AG09309 (cell line): ENCODE data around the gene MUC13.

ENCODE experiments used
- DNase-seq: peaks from one replicate; pipeline ENCODE4 v3.0.0-alpha.2; 2010; ENCODE audit warnings: low read depth
- H3K4me3 ChIP-seq: 2 replicates; pipeline ENCODE4 v1.5.1; 2011; ENCODE audit warnings: mild to moderate bottlenecking, low read depth, low read length, moderate library complexity; ENCODE audit not compliant: control insufficient read depth
- TF ChIP-seq, protein P1 (sequence below): IDR thresholded peaks from 2 replicates; pipeline ENCODE4 v1.5.1; 2011; ENCODE audit warnings: mild to moderate bottlenecking, low read depth, low read length, inconsistent platforms; ENCODE audit not compliant: insufficient read depth, control insufficient read depth; ENCODE audit errors: missing control alignments

MUC13 gene

DNA sequence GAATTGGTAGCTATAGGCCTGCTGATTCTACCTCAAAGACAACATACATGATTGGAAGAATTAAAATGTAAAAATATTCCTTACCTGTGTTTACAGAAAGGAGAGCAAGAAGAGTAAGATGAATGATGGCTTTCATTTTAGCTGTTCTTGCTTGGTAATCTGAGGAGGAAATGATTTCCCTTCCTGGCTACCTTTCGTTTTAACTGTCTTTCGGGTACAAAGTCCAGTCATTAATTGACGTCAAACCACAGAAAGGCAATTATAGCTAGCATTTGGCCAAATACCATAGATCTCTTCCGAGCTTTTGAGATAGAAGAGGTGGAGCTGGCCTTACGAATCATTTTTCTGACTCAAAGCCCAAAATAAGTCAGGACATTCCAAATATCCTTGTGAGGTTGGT is at the start of gene MUC13:
MUC13 (minus strand) TSS at position 175 of the 400 bp plus-strand sequence; CDS start at position 136, 39 bp downstream.
- TF ChIP-seq, protein P1, sequence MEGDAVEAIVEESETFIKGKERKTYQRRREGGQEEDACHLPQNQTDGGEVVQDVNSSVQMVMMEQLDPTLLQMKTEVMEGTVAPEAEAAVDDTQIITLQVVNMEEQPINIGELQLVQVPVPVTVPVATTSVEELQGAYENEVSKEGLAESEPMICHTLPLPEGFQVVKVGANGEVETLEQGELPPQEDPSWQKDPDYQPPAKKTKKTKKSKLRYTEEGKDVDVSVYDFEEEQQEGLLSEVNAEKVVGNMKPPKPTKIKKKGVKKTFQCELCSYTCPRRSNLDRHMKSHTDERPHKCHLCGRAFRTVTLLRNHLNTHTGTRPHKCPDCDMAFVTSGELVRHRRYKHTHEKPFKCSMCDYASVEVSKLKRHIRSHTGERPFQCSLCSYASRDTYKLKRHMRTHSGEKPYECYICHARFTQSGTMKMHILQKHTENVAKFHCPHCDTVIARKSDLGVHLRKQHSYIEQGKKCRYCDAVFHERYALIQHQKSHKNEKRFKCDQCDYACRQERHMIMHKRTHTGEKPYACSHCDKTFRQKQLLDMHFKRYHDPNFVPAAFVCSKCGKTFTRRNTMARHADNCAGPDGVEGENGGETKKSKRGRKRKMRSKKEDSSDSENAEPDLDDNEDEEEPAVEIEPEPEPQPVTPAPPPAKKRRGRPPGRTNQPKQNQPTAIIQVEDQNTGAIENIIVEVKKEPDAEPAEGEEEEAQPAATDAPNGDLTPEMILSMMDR, result no peak
- DNase-seq, result no peak

DNA sequence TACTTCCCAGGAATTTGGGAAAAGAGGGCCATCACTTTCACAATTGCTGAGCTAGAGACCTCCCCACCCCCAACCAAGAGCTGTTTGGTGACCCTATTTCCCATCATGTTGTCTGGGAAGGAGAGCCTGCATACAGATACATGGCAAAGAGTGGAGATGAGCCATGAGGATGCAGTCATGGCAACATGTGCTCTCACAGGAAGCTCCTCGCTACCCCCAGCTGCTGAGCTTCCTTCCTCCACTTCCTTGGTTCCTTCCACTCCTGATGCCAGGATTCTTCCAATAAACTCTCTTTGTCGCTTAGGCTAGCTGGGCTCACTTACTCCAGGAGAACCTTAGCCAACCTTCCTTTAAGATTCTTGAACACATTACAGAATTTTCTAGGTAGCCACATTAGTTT is 48.3 kb upstream of the MUC13 start:
- DNase-seq, result no peak
- H3K4me3 ChIP-seq, result no peak overlapping the region
- TF ChIP-seq, protein P1, result no peak

More for the DNA sequence above, at the start of gene MUC13:
- no peak within 1 kb of the TSS for H3K4me3 ChIP-seq

DNA sequence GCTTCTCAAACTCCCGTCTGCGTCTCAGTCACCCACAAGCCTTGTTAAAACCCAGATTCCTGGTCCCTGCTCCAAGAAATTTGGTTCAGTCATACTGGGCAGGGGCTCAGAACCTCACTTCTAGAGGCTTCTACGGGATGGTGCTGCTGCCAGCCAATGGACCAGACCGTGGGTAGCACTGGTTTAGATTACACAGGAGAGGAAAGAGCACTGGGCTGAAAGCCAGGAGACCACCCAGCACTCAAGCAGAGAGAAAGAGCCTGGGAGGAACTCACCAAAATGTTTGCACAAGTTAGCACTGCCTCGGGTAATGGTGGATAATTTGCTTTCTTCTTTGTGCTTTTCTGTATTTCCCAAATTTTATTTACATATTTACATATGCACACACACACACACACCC is 46.9 kb upstream of the MUC13 start:
- H3K4me3 ChIP-seq, result no peak overlapping the region
- DNase-seq, result no peak
- TF ChIP-seq, protein P1, result no peak

DNA sequence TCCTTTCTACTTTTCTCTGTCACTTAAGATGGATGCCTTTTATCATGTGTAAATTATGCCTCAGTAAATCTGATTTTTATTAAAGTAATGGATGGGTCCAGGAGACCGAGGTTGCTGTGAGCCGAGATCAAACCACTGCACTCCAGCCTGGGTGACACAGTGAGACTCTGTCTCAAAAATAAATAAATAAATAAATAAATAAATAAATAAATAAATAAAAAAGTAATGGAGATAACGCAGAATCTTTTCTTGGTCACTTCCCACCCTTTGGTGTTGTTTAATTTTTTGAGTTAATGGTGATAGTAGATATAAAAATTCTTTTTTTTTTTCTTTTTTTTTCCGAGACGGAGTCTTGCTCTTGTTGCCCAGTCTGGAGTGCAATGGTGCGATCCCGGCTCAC is 44.1 kb upstream of the MUC13 start:
- DNase-seq, result no peak
- TF ChIP-seq, protein P1, result no peak
- H3K4me3 ChIP-seq, result no peak overlapping the region

- TF ChIP-seq, protein P1, result no peak
- no peak for DNase-seq
These were observed 41.8 kb upstream of the MUC13 start for GRCh38 chr3:124976383-124976782.

GRCh38 chr3:124974691-124975090 is 40.1 kb upstream of the MUC13 start:
- H3K4me3 ChIP-seq, result no peak overlapping the region
- no peak for DNase-seq
- TF ChIP-seq, protein P1, result no peak

More at GRCh38 chr3:124976383-124976782, 41.8 kb upstream of the MUC13 start:
- no peak overlapping the region for H3K4me3 ChIP-seq

GRCh38 chr3:124973290-124973689 is 38.7 kb upstream of the MUC13 start:
- TF ChIP-seq, protein P1, result no peak
- no peak for DNase-seq
- H3K4me3 ChIP-seq, result no peak overlapping the region
